NCI-H2227 (cell line): ENCODE results near the gene ZNF639.
"Not testable (repeated sequence)": the region's sequence is repeated elsewhere in the genome, so short reads cannot be mapped to it uniquely, and the experiment has no call there.

ENCODE experiments used
- DNase-seq: peaks from one replicate; lab custom pipeline; 2025; ENCODE audit not compliant: unreplicated experiment; lab: John Stamatoyannopoulos, UW

ZNF639 gene

GRCh38 chr3:179322286-179323196 lies at the start of gene ZNF639:
Gene ZNF639 (plus strand): TSS chr3:179323031. CDS start chr3:179328294, 5,263 bp downstream.
- DNase-seq: peak; percentile 94

- DNase-seq: not testable (repeated sequence)
Measured at GRCh38 chr3:179274434-179274833, 48.4 kb upstream of the ZNF639 start.

- no peak for DNase-seq
Measured at GRCh38 chr3:179276001-179276400, 46.8 kb upstream of the ZNF639 start.

- DNase-seq: no peak
Measured at GRCh38 chr3:179276743-179277142, 46.1 kb upstream of the ZNF639 start.

GRCh38 chr3:179278151-179278550 lies 44.7 kb upstream of the ZNF639 start:
- DNase-seq: no peak

- DNase-seq: no peak
Measured at GRCh38 chr3:179278932-179279693, 43.7 kb upstream of the ZNF639 start.

GRCh38 chr3:179279837-179280236 lies 43.0 kb upstream of the ZNF639 start:
- DNase-seq: no peak

GRCh38 chr3:179281825-179282224 lies 41.0 kb upstream of the ZNF639 start:
- no peak for DNase-seq

GRCh38 chr3:179286331-179286730 lies 36.5 kb upstream of the ZNF639 start:
- DNase-seq: no peak

- DNase-seq: no peak
Measured at GRCh38 chr3:179288845-179289244, 34.0 kb upstream of the ZNF639 start.

- DNase-seq: no peak
Measured at GRCh38 chr3:179289295-179289694, 33.5 kb upstream of the ZNF639 start.

- no peak for DNase-seq
Measured at GRCh38 chr3:179292450-179292849, 30.4 kb upstream of the ZNF639 start.

- DNase-seq: no peak
Measured at GRCh38 chr3:179297971-179298725, 24.7 kb upstream of the ZNF639 start.

GRCh38 chr3:179299316-179299715 lies 23.5 kb upstream of the ZNF639 start:
- no peak for DNase-seq

- DNase-seq: no peak
Measured at GRCh38 chr3:179299999-179300613, 22.7 kb upstream of the ZNF639 start.

GRCh38 chr3:179301645-179302044 lies 21.2 kb upstream of the ZNF639 start:
- DNase-seq: no peak

GRCh38 chr3:179302111-179302510 lies 20.7 kb upstream of the ZNF639 start:
- DNase-seq: no peak

GRCh38 chr3:179304605-179305004 lies 18.2 kb upstream of the ZNF639 start:
- no peak for DNase-seq

- DNase-seq: not testable (repeated sequence)
Measured at GRCh38 chr3:179307362-179307761, 15.5 kb upstream of the ZNF639 start.

GRCh38 chr3:179308001-179308400 lies 14.8 kb upstream of the ZNF639 start:
- no peak for DNase-seq
